Endothelial cell of umbilical vein (primary cell): Measurements from ENCODE around the gene PLXND1. TPM values are rescaled to one million over a fixed set of nuclear protein-coding genes. Genes with fewer than 3 reads are reported as not detected.

ENCODE experiments used
- BruUV-seq: library from RNA; stranded (reverse); fragments of 400-500 nt; replicated peaks from 2 replicates; lab custom pipeline; 2021; lab: Mats Ljungman, UMichigan
- CTCF ChIA-PET: fragments of 300-600, 350-600 bp; sonication (Branson Sonifier 250); formaldehyde crosslinking; loops from one replicate; lab custom pipeline; 2021; ENCODE audit warnings: antibody characterized with exemption, inconsistent platforms; lab: Charles Lee
- POLR2A ChIA-PET: fragments of 300-600, 350-600 bp; sonication (Branson Sonifier 250); formaldehyde crosslinking; loops from one replicate; lab custom pipeline; 2021; ENCODE audit warnings: antibody characterized with exemption, inconsistent platforms; lab: Charles Lee
- DNase-seq: peaks from one replicate; pipeline ENCODE4 v3.0.0-alpha.2; 2011; ENCODE audit warnings: low read depth, low spot score
- FAIRE-seq: peaks from 2 replicates; lab custom pipeline; 2011; peaks lifted over from hg19 to GRCh38; lab: Jason Lieb, UNC
- H2AFZ ChIP-seq: 2 replicates; pipeline ENCODE4 v1.6.0; 2012; ENCODE audit warnings: low read depth, low read length, control low read depth, inconsistent platforms
- H3K27ac ChIP-seq: 2 replicates; pipeline ENCODE4 v1.5.1; 2011; ENCODE audit warnings: low read depth, mild to moderate bottlenecking, control low read depth, low read length, moderate library complexity; ENCODE audit not compliant: insufficient read depth
- H3K27me3 ChIP-seq, 2 experiments: 2 replicates each; pipeline versions ENCODE4 v1.6.0 to v1.6.1; 2011; ENCODE audit warnings: low read length in 2 of 2, mixed read lengths in 1 of 2; ENCODE audit not compliant: control insufficient read depth in 2 of 2, insufficient read depth in 2 of 2
- H3K36me3 ChIP-seq, 2 experiments: 2 replicates in 1 of 2; 3 replicates in 1 of 2; pipeline ENCODE4 v1.5.1; 2011; ENCODE audit warnings: low read length in 2 of 2, mild to moderate bottlenecking in 1 of 2, moderate library complexity in 1 of 2; ENCODE audit not compliant: control insufficient read depth in 2 of 2, insufficient read depth in 2 of 2; ENCODE audit errors: extremely low read depth in 1 of 2
- H3K4me1 ChIP-seq: 3 replicates; pipeline ENCODE4 v1.5.1; 2011; ENCODE audit warnings: mild to moderate bottlenecking, low read length; ENCODE audit not compliant: control insufficient read depth, insufficient read depth; ENCODE audit errors: extremely low read depth
- H3K4me2 ChIP-seq: 2 replicates; pipeline ENCODE4 v1.6.1; 2011; ENCODE audit warnings: low read length, control low read depth, mixed read lengths; ENCODE audit not compliant: insufficient read depth
- H3K4me3 ChIP-seq, 3 experiments: fragments of 200-600 bp in 1 of 3; sonication (generic), shearing (Covaris generic) in 1 of 3; replicated peaks in 1 of 3; 2 replicates each; pipeline ENCODE4 v1.5.1; 2011 to 2016; ENCODE audit warnings: control low read depth in 3 of 3, low read length in 3 of 3, mild to moderate bottlenecking in 2 of 3, inconsistent platforms in 1 of 3, low read depth in 1 of 3, moderate library complexity in 1 of 3; ENCODE audit not compliant: insufficient read depth in 1 of 3
- H3K79me2 ChIP-seq: 2 replicates; pipeline ENCODE4 v1.6.0; 2012; ENCODE audit warnings: low read length, inconsistent platforms; ENCODE audit not compliant: control insufficient read depth, insufficient read depth
- H3K9ac ChIP-seq: replicated peaks from 2 replicates; pipeline ENCODE3; 2011; ENCODE audit warnings: low read length, control low read depth; ENCODE audit not compliant: insufficient read depth; ENCODE audit errors: extremely low read depth
- H3K9me1 ChIP-seq: replicated peaks from 3 replicates; pipeline ENCODE4 v1.6.0; 2011; ENCODE audit warnings: mild to moderate bottlenecking, low read length; ENCODE audit not compliant: control insufficient read depth, insufficient read depth; ENCODE audit errors: extremely low read depth
- H3K9me3 ChIP-seq: replicated peaks from 2 replicates; pipeline ENCODE4 v1.5.1; 2012; ENCODE audit warnings: low read length, inconsistent platforms; ENCODE audit not compliant: control insufficient read depth, insufficient read depth
- H4K20me1 ChIP-seq: replicated peaks from 2 replicates; pipeline ENCODE3; 2011; ENCODE audit warnings: mild to moderate bottlenecking, low read length; ENCODE audit not compliant: control insufficient read depth, insufficient read depth; ENCODE audit errors: extremely low read depth
- EZH2 ChIP-seq: IDR thresholded peaks from 2 replicates; pipeline ENCODE4 v1.6.1; 2012; ENCODE audit warnings: borderline replicate concordance, low read depth, mild to moderate bottlenecking, moderate library complexity, low read length, inconsistent platforms; ENCODE audit not compliant: severe bottlenecking
- FOS ChIP-seq: IDR thresholded peaks from 2 replicates; pipeline ENCODE4 v1.6.1; 2011; ENCODE audit warnings: mild to moderate bottlenecking, low read length, moderate library complexity, borderline replicate concordance; ENCODE audit not compliant: insufficient read depth
- GATA2 ChIP-seq: IDR thresholded peaks from 2 replicates; pipeline ENCODE4 v1.7.0; 2011; ENCODE audit warnings: low read depth, mild to moderate bottlenecking, moderate library complexity, mixed read lengths, low read length; ENCODE audit not compliant: insufficient read length, insufficient read depth
- JUN ChIP-seq: IDR thresholded peaks from 2 replicates; pipeline ENCODE4 v1.6.1; 2011; ENCODE audit warnings: borderline replicate concordance, low read depth; ENCODE audit not compliant: insufficient read length, insufficient read depth
- MYC ChIP-seq: IDR thresholded peaks from one replicate; pipeline ENCODE4 v1.6.1; 2011; ENCODE audit warnings: mild to moderate bottlenecking, low read depth, low read length
- POLR2A ChIP-seq: IDR thresholded peaks from 2 replicates; pipeline ENCODE4 v1.6.1; 2012; ENCODE audit warnings: low read depth, mild to moderate bottlenecking, control low read depth, low read length
- POLR2AphosphoS5 ChIP-seq: IDR thresholded peaks from 2 replicates; pipeline ENCODE4 v1.6.1; 2012; ENCODE audit warnings: low read depth, mild to moderate bottlenecking, control low read depth, low read length, moderate library complexity; ENCODE audit not compliant: insufficient read depth
- dilution Hi-C: fragments of 300-500 bp; cut with MboI; formaldehyde crosslinking; loops from one replicate; pipeline ENCODE4 v1.15.0; 2019; ENCODE audit warnings: low sequenced_read_pairs; ENCODE audit not compliant: extremely low pct_ligation_motif_present
- intact Hi-C: fragments of 100-400 bp; cut with micrococcal nuclease; formaldehyde crosslinking; loops from one replicate; pipeline ENCODE4 v1.10.0; 2022
- polyA plus RNA-seq, 4 experiments: library from polyadenylated mRNA; depleted of rRNA in 3 of 4; stranded (reverse) in 3 of 4; unstranded in 1 of 4; fragments of >200 nt; gene quantifications; 2 replicates each; pipeline versions ENCODE4 v1.2.1 to v1.2.3, GENCODE V29; 2011 to 2012; ENCODE audit warnings: missing spikeins in 1 of 4
- total RNA-seq: library from RNA; stranded (reverse); gene quantifications from 2 replicates; pipeline ENCODE4 v1.2.3, GENCODE V29; 2021
- TF ChIP-seq, protein P1 (sequence below): IDR thresholded peaks from 2 replicates; pipeline ENCODE4 v1.6.1; 2011; ENCODE audit not compliant: insufficient read depth, insufficient read length
- TF ChIP-seq, protein P2 (sequence below), 2 donors: IDR thresholded peaks; 1 replicate in 1 of 2; 2 replicates in 1 of 2; pipeline ENCODE4 v1.5.1; 2011; ENCODE audit warnings: low read length in 2 of 2, mild to moderate bottlenecking in 2 of 2, moderate library complexity in 2 of 2, control low read depth in 1 of 2, inconsistent platforms in 1 of 2, low read depth in 1 of 2; ENCODE audit not compliant: insufficient read depth in 1 of 2; ENCODE audit errors: extremely low read depth in 1 of 2

Gene PLXND1
- total and polyA plus RNA-seq, 2 donors (not counting 3 experiments of a cell fraction or from before 2014, with no cell fraction given) = 300 to 834 TPM

DNA sequence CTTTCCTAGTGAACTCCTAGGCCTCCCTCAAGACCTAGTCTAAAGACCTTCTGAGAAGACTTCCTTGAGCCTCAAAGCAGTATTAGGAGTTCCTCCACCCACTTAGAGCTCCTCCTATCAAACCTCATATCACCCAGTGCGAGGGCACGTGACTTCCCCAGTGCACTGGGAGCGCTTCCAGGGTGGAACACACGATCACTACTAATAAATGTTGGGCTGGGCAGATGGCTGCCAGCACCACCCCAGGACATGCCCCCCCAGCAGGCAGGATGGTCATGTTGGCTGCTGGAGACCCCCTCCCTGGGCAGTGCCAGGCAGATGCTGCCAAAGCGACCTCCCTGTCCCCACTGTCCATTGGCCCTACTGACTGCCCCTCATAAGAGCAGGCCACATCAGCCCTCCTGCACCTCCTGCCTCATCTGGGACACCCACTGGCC is 8.5 kb upstream of the PLXND1 start:
- Histone ChIP-seq H3K36me3 (no peaks in the 10 kb centered on the region), H3K9ac (no peak overlapping the region), H3K79me2 (no peaks in the 10 kb centered on the region), H3K27ac (no peak overlapping the region), H2AFZ (no peak overlapping the region), H3K4me1 (peaks cover 44% of the 10 kb centered on the region), H4K20me1 (no peaks in the 10 kb centered on the region), H3K4me3 (no peak overlapping the region), H3K4me2 (no peak overlapping the region), H3K27me3 (no peaks in the 10 kb centered on the region), H3K9me3 (no peaks in the 10 kb centered on the region), H3K9me1 (no peaks in the 10 kb centered on the region)
- DNase-seq (no peak), FAIRE-seq (peak; percentile 69)
- ChIA-PET POLR2A (no interaction called here), CTCF (no interaction called here)
- TF ChIP-seq EZH2 (no peak), MYC (no peak)
- TF ChIP-seq, protein P1, sequence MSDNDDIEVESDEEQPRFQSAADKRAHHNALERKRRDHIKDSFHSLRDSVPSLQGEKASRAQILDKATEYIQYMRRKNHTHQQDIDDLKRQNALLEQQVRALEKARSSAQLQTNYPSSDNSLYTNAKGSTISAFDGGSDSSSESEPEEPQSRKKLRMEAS = peak; percentile 65
- dilution Hi-C loops = no loop called here
- intact Hi-C loops = no loop called here
- no TSS peak for BruUV-seq

DNA sequence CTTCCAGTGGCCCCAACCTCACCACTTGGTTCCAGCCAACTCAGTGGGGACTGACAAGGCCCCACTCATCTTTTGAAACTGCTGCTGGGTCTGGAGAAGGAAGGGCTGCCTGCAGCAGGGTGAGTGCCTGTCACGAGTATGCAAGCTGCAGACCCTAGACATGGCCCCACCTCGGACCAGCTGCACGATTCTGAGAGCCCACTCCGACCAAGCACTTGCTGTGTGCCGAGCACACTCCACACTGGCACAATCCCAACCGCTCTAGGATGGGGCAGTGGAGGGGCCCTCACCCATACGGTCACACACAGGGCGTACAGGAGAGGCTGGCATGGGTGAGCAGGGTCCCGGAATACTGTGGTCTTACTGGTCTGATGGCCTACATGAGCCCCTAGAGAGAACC is 8.0 kb upstream of the PLXND1 start:
- Histone ChIP-seq H4K20me1 (no peaks in the 10 kb centered on the region), H3K79me2 (no peaks in the 10 kb centered on the region), H3K9me3 (no peaks in the 10 kb centered on the region), H3K36me3 (no peaks in the 10 kb centered on the region), H3K4me3 (no peak overlapping the region), H3K9ac (no peak overlapping the region), H3K4me2 (no peak overlapping the region), H2AFZ (no peak overlapping the region), H3K4me1 (peaks cover 44% of the 10 kb centered on the region), H3K27ac (no peak overlapping the region), H3K9me1 (no peaks in the 10 kb centered on the region), H3K27me3 (no peaks in the 10 kb centered on the region)
- FAIRE-seq = no peak
- TF ChIP-seq EZH2 (no peak), POLR2A (no peak), FOS (no peak), GATA2 (no peak), POLR2AphosphoS5 (no peak), MYC (no peak), JUN (no peak)
- TF ChIP-seq, protein P1 = no peak
- TF ChIP-seq, protein P2, sequence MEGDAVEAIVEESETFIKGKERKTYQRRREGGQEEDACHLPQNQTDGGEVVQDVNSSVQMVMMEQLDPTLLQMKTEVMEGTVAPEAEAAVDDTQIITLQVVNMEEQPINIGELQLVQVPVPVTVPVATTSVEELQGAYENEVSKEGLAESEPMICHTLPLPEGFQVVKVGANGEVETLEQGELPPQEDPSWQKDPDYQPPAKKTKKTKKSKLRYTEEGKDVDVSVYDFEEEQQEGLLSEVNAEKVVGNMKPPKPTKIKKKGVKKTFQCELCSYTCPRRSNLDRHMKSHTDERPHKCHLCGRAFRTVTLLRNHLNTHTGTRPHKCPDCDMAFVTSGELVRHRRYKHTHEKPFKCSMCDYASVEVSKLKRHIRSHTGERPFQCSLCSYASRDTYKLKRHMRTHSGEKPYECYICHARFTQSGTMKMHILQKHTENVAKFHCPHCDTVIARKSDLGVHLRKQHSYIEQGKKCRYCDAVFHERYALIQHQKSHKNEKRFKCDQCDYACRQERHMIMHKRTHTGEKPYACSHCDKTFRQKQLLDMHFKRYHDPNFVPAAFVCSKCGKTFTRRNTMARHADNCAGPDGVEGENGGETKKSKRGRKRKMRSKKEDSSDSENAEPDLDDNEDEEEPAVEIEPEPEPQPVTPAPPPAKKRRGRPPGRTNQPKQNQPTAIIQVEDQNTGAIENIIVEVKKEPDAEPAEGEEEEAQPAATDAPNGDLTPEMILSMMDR (IDR thresholded peaks at IDR 0.05; ENCODE audit: extremely low read depth in 1 of 2, insufficient read depth in 1 of 2, low read depth in 1 of 2, low read length in 2 of 2) = no peak
- BruUV-seq = no TSS peak
- POLR2A ChIA-PET = no interaction called here
- dilution Hi-C loops = no loop called here
- intact Hi-C loops = no loop called here
- no peak for DNase-seq
- CTCF ChIA-PET = no interaction called here
